GM12878 (cell line): Measurements from ENCODE around the gene ARHGAP22. TPM values are rescaled to one million over a fixed set of nuclear protein-coding genes. Genes with fewer than 3 reads are reported as not detected.

Experiments used
- ATAC-seq: fragments of 200-7000 bp; cut with Tn5 transposase; 3 replicates; pipeline ENCODE4 v1.9.1; 2020; ENCODE audit warnings: mild to moderate bottlenecking, moderate library complexity
- BruUV-seq: library from RNA; stranded (reverse); fragments of 400-500 nt; replicated peaks from 2 replicates; lab custom pipeline; 2021; lab: Mats Ljungman, UMichigan
- CTCF ChIA-PET: fragments of 300-600 bp; sonication (Branson Sonifier 250); formaldehyde crosslinking; extraction: SDS; loops from one replicate; lab custom pipeline; 2021; ENCODE audit warnings: inconsistent platforms; lab: Yijun Ruan, JAX
- POLR2A ChIA-PET: fragments of 350-600 bp; formaldehyde crosslinking; extraction: SDS; loops from one replicate; lab custom pipeline; 2021; ENCODE audit warnings: inconsistent platforms; lab: Charles Lee
- RAD21 ChIA-PET: fragments of 300-600 bp; sonication (Branson Sonifier 250); formaldehyde crosslinking; loops from one replicate; lab custom pipeline; 2023; ENCODE audit warnings: antibody characterized with exemption; ENCODE audit not compliant: unreplicated experiment; lab: Charles Lee
- SMC1A ChIA-PET: fragments of 300-600 bp; sonication (Branson Sonifier 250); formaldehyde crosslinking; loops from one replicate; lab custom pipeline; 2023; ENCODE audit not compliant: unreplicated experiment, uncharacterized antibody; lab: Charles Lee
- DNase-seq: peaks from one replicate; pipeline ENCODE4 v3.0.0-alpha.2; 2011; ENCODE audit warnings: low read depth, low spot score
- FAIRE-seq: peaks from 3 replicates; lab custom pipeline; 2011; peaks lifted over from hg19 to GRCh38; lab: Jason Lieb, UNC
- H2AFZ ChIP-seq: 2 replicates; pipeline ENCODE4 v1.6.0; 2011; ENCODE audit warnings: low read depth, low read length, control low read depth; ENCODE audit not compliant: control insufficient read depth
- H3K27ac ChIP-seq: 2 replicates; pipeline ENCODE4 v1.5.1; 2011; ENCODE audit warnings: control low read depth; ENCODE audit not compliant: control insufficient read depth, insufficient read depth
- H3K27me3 ChIP-seq, 2 experiments: replicated peaks in 1 of 2; 2 replicates each; pipeline versions ENCODE4 v1.6.0 to v1.6.1; 2011; ENCODE audit warnings: low read length in 1 of 2; ENCODE audit not compliant: control insufficient read depth in 2 of 2, insufficient read depth in 2 of 2
- H3K36me3 ChIP-seq, 2 experiments: 2 replicates each; pipeline ENCODE4 v1.5.1; 2011; ENCODE audit warnings: low read length in 1 of 2; ENCODE audit not compliant: control insufficient read depth in 2 of 2, insufficient read depth in 2 of 2
- H3K4me1 ChIP-seq: 2 replicates; pipeline ENCODE4 v1.6.1; 2011; ENCODE audit warnings: mild to moderate bottlenecking, low read length, moderate library complexity, mixed read lengths; ENCODE audit not compliant: control insufficient read depth, insufficient read depth
- H3K4me2 ChIP-seq: 2 replicates; pipeline ENCODE4 v1.6.0; 2011; ENCODE audit warnings: control low read depth; ENCODE audit not compliant: control insufficient read depth, insufficient read depth
- H3K4me3 ChIP-seq: fragments of 200-600 bp; sonication (generic); 2 replicates; pipeline ENCODE4 v1.5.1; 2016
- H3K79me2 ChIP-seq: 2 replicates; pipeline ENCODE4 v1.6.0; 2011; ENCODE audit warnings: low read length; ENCODE audit not compliant: control insufficient read depth, insufficient read depth
- H3K9ac ChIP-seq: 2 replicates; pipeline ENCODE4 v1.8.0; 2011; ENCODE audit warnings: low read length, control low read depth, mixed read lengths; ENCODE audit not compliant: control insufficient read depth, insufficient read depth
- H3K9me3 ChIP-seq: replicated peaks from 3 replicates; pipeline ENCODE4 v1.5.1; 2011; ENCODE audit warnings: mild to moderate bottlenecking, low read length; ENCODE audit not compliant: control insufficient read depth, insufficient read depth
- H4K20me1 ChIP-seq: 2 replicates; pipeline ENCODE4 v1.6.0; 2011; ENCODE audit not compliant: control insufficient read depth, insufficient read depth
- MEF2A ChIP-seq: IDR thresholded peaks from 2 replicates; pipeline ENCODE4 v1.6.1; 2011; ENCODE audit warnings: low read depth, mild to moderate bottlenecking, low read length, moderate library complexity; ENCODE audit not compliant: insufficient read depth
- RFX5 ChIP-seq: IDR thresholded peaks from 2 replicates; pipeline ENCODE4 v1.6.1; 2011; ENCODE audit warnings: low read depth, low read length, improper control_type of control experiment
- USF1 ChIP-seq: IDR thresholded peaks from 2 replicates; pipeline ENCODE4 v1.6.1; 2011; ENCODE audit warnings: borderline replicate concordance, low read depth, mild to moderate bottlenecking, moderate library complexity, mixed read lengths, low read length; ENCODE audit not compliant: insufficient read depth; ENCODE audit errors: extremely low read length
- ZNF207 ChIP-seq: fragments of 450-650 bp; IDR thresholded peaks from 2 replicates; pipeline ENCODE4 v1.6.1; 2014; ENCODE audit warnings: antibody characterized with exemption, mild to moderate bottlenecking, borderline replicate concordance
- ZNF274 ChIP-seq: IDR thresholded peaks from one replicate; pipeline ENCODE4 v1.8.0; 2011; ENCODE audit not compliant: insufficient read length, insufficient read depth
- WGBS: methylation state at CpG from one replicate; pipeline ENCODE4 v1.1.6; 2016; ENCODE audit warnings: low lambda C conversion rate; ENCODE audit not compliant: insufficient replicate concordance, insufficient coverage; ENCODE audit errors: missing lambda C conversion rate; 5-methylcytosine and 5-hydroxymethylcytosine counted together
- in situ Hi-C: fragments of 300-500 bp; cut with MboI; formaldehyde crosslinking; loops from 9 replicates; pipeline ENCODE4 v1.14.3; 2018; ENCODE audit warnings: mixed read lengths
- intact Hi-C: fragments of 100-400 bp; cut with micrococcal nuclease; formaldehyde crosslinking; loops from one replicate; pipeline ENCODE4 v1.14.2; 2022; ENCODE audit not compliant: unreplicated experiment
- polyA plus RNA-seq, 11 experiments: library from polyadenylated mRNA; depleted of rRNA in 4 of 11; unstranded in 6 of 11; stranded (reverse) in 5 of 11; fragments of >200 nt; fragmentation: Nextera tagmentation in 4 of 11; fragmentation: Illumina TruSeq in 1 of 11; extraction: Ambion mirVana in 4 of 11; extraction: Trizol in 1 of 11; gene quantifications; 1 replicate in 1 of 11; 2 replicates in 10 of 11; pipeline versions ENCODE4 v1.2.1 to v1.2.3, GENCODE V29; 2011 to 2016; ENCODE audit warnings: inconsistent platforms in 2 of 11, missing spikeins in 2 of 11, low read depth in 1 of 11
- total RNA-seq, 4 experiments: library from RNA; depleted of rRNA in 3 of 4; stranded (reverse); fragments of >200 nt in 3 of 4; fragmentation: Illumina TruSeq in 1 of 4; extraction: Trizol in 1 of 4; gene quantifications; 2 replicates each; pipeline versions ENCODE4 v1.2.1 to v1.2.3, GENCODE V29; 2013 to 2021

Gene ARHGAP22
- total and polyA plus RNA-seq, 10 of the 15 experiments (the other 5 are each of a cell fraction or from before 2014, with no cell fraction given) = 0.07 to 0.61 (median 0.18) TPM; not detected in 5

GRCh38 chr10:48495282-48496045 is 109.4 kb downstream of the ARHGAP22 start (continued):
- TF ChIP-seq USF1 (no peak), MEF2A (no peak)

- in situ Hi-C loops = no loop called here
- no peaks in the 10 kb centered on the region for H3K79me2 ChIP-seq
- ChIA-PET RAD21 (no interaction called here), CTCF (interaction anchor here (1.4 kb wide), 1 partner anchor 8 kb away, joined by 4 read pairs; no protein-coding TSS in a partner anchor), SMC1A (interaction anchor here (0.6 kb wide), 1 partner anchor 42 kb away, joined by 3 read pairs; no protein-coding TSS in a partner anchor)
- no TSS peak for BruUV-seq
- no peaks in the 10 kb centered on the region for H3K27me3 ChIP-seq
- H3K4me3 ChIP-seq = no peak overlapping the region
- H3K4me2 ChIP-seq = no peak overlapping the region
- FAIRE-seq (no peak), DNase-seq (no peak)
- intact Hi-C loops = no loop called here
- 29% methylated on average over 5 of the region's 5 CpGs for WGBS
- no peak overlapping the region for H3K9ac ChIP-seq
- H3K4me1 ChIP-seq = no peaks in the 10 kb centered on the region
- TF ChIP-seq RFX5 (no peak), ZNF207 (no peak), ZNF274 (no peak)
- TF ChIP-seq, all 136 proteins: peak for 0
- ATAC-seq = no peak
- no peaks in the 10 kb centered on the region for H3K36me3 ChIP-seq
- H3K27ac ChIP-seq = no peak overlapping the region
- H2AFZ ChIP-seq = no peak overlapping the region
- no peaks in the 10 kb centered on the region for H3K9me3 ChIP-seq
- H4K20me1 ChIP-seq = no peaks in the 10 kb centered on the region
- POLR2A ChIA-PET = no interaction called here
Measured at GRCh38 chr10:48494611-48495010, 110.3 kb downstream of the ARHGAP22 start.
